Transverse colon (tissue), 4 donors: Measurements from ENCODE around the gene SLC6A7. TPM values are rescaled to one million over a fixed set of nuclear protein-coding genes. Genes with fewer than 3 reads are reported as not detected.

ENCODE experiments used
- DNase-seq: peaks from one replicate; pipeline ENCODE4 v3.0.0-alpha.2; 2019
- H3K27ac ChIP-seq, 4 donors: fragments of 200-600 bp; sonication (generic); 2 replicates each; pipeline ENCODE4 v1.5.1; 2016 to 2018; ENCODE audit warnings: inconsistent platforms in 4 of 4
- H3K27me3 ChIP-seq: fragments of 200-600 bp; sonication (generic); 2 replicates; pipeline ENCODE4 v1.5.1; 2017; ENCODE audit warnings: inconsistent platforms
- H3K36me3 ChIP-seq, 4 donors: fragments of 200-600 bp; sonication (generic); 2 replicates each; pipeline ENCODE4 v1.5.1; 2017 to 2019; ENCODE audit warnings: inconsistent platforms in 4 of 4
- H3K4me1 ChIP-seq, 4 donors: fragments of 200-600 bp; sonication (generic); 2 replicates each; pipeline ENCODE4 v1.5.1; 2017 to 2020; ENCODE audit warnings: inconsistent platforms in 4 of 4
- H3K4me3 ChIP-seq, 4 donors: fragments of 200-600 bp; sonication (generic); 1 replicate in 1 of 4; 2 replicates in 3 of 4; pipeline versions ENCODE4 v1.5.1 to v1.6.1; 2017 to 2019; ENCODE audit warnings: inconsistent platforms in 4 of 4
- H3K9me3 ChIP-seq, 2 donors: fragments of 200-600 bp; sonication (generic); 2 replicates each; pipeline ENCODE4 v1.5.1; 2017 to 2019; ENCODE audit warnings: inconsistent platforms in 2 of 2
- EP300 ChIP-seq: sonication (generic); formaldehyde crosslinking; IDR thresholded peaks from one replicate; pipeline ENCODE4 v1.6.1; 2017; ENCODE audit warnings: antibody characterized with exemption, low read depth
- POLR2A ChIP-seq: fragments of 450-650 bp; IDR thresholded peaks from one replicate; pipeline ENCODE4 v1.6.1; 2016; ENCODE audit warnings: antibody characterized with exemption, mild to moderate bottlenecking, moderate library complexity
- POLR2AphosphoS5 ChIP-seq, 3 donors: sonication (generic); formaldehyde crosslinking; IDR thresholded peaks; one replicate each; pipeline ENCODE4 v1.6.1; 2016; ENCODE audit warnings: antibody characterized with exemption in 3 of 3
- WGBS, 2 donors: methylation state at CpG; one replicate each; pipeline ENCODE4 v1.1.5; 2018; ENCODE audit warnings: low coverage in 1 of 2; 5-methylcytosine and 5-hydroxymethylcytosine counted together
- in situ Hi-C, 4 donors: fragments of 200-750 bp; cut with MboI; loops; one replicate each; pipeline versions ENCODE4 v1.15.0 to v1.15.1; 2017; ENCODE audit warnings: low sequenced_read_pairs in 3 of 4, low pct_ligation_motif_present in 1 of 4, low pct_unique_long_range_greater_than_20kb in 1 of 4
- intact Hi-C: fragments of 100-400 bp; cut with DNase I; formaldehyde crosslinking; loops from one replicate; pipeline ENCODE4 v1.15.1; 2023; ENCODE audit warnings: low total_unique reads
- total RNA-seq, 4 donors: library from RNA; depleted of rRNA; stranded (reverse); fragments of >200 nt; gene quantifications; one replicate each; pipeline ENCODE4 v1.1.0, GENCODE V29; 2016
- TF ChIP-seq, protein P1 (sequence below), 5 experiments: fragments of 200-600 bp in 3 of 5; fragments of 450-650 bp in 2 of 5; sonication (generic) in 3 of 5; IDR thresholded peaks; 1 replicate in 2 of 5; 2 replicates in 3 of 5; pipeline ENCODE4 v1.5.1; 2016 to 2017; ENCODE audit warnings: antibody characterized with exemption in 5 of 5, inconsistent platforms in 3 of 5, mild to moderate bottlenecking in 2 of 5, moderate library complexity in 1 of 5

SLC6A7 gene
- total RNA-seq, 4 donors from 2014 or later, result 19.5 to 67.7 (median 21.3) TPM

DNA sequence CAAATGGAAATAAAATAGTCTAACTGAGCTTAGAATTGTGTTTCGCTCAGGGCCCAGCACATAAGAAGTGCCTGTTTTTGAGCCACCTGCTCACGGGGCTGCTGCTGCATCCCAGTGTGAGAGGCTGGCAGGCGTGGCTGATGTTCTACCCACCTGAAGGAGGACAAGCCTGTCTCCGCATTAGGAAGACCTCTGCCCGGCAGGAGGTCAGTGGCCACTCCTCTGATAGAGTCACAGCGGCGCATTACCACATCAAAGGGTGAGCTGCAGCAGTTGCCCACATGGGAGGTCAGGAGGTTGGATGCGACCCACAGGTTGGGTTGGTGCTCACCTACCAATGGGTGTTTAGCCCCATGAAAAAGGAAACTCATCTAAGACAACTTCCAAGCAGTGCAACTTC lies 3.7 kb upstream of the SLC6A7 start:
- Histone ChIP-seq H3K27me3 (peaks cover 12% of the 10 kb centered on the region), H3K27ac (peak overlapping the region; percentile 85 to 88 (median 87)), H3K4me3 (no peak overlapping the region), H3K9me3 (no peaks in the 10 kb centered on the region), H3K36me3 (no peaks in the 10 kb centered on the region), H3K4me1 (peaks cover 30 to 84% (median 73%) of the 10 kb centered on the region in 4 donors)
- intact Hi-C loops (no loop called here), in situ Hi-C loops (no loop called here)
- no peak for DNase-seq
- no peak for TF ChIP-seq EP300
- no peak for TF ChIP-seq POLR2A
- TF ChIP-seq POLR2AphosphoS5 (IDR thresholded peaks at IDR 0.05), result no peak
- TF ChIP-seq, protein P1, sequence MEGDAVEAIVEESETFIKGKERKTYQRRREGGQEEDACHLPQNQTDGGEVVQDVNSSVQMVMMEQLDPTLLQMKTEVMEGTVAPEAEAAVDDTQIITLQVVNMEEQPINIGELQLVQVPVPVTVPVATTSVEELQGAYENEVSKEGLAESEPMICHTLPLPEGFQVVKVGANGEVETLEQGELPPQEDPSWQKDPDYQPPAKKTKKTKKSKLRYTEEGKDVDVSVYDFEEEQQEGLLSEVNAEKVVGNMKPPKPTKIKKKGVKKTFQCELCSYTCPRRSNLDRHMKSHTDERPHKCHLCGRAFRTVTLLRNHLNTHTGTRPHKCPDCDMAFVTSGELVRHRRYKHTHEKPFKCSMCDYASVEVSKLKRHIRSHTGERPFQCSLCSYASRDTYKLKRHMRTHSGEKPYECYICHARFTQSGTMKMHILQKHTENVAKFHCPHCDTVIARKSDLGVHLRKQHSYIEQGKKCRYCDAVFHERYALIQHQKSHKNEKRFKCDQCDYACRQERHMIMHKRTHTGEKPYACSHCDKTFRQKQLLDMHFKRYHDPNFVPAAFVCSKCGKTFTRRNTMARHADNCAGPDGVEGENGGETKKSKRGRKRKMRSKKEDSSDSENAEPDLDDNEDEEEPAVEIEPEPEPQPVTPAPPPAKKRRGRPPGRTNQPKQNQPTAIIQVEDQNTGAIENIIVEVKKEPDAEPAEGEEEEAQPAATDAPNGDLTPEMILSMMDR (IDR thresholded peaks at IDR 0.05), result no peak
- WGBS, 2 donors, result 80 to 85% methylated on average over 3 to 8 of the region's 8 CpGs

DNA sequence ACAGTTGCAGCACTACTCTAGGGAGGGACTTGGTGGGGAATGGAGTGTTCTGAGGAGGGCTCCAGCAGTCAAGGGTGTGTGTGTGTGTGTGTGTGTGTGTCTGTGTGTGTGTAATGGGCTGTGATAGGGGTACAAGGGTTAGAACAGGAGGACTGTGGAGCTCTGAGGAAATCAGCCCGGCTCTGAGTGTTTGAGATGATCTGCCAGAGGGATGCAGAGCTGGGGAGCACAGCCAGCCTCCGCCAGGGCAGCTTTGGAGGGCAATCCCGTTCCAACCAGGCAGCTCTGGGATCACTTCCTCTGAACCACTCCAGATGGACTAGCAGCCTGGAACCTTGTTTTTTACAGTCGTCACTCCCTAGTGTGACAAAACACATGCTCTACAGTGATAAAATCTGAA lies 3.0 kb upstream of the SLC6A7 start:
- H3K36me3 ChIP-seq, result no peaks in the 10 kb centered on the region
- H3K27ac ChIP-seq, result peak overlapping the region; percentile 85 to 88 (median 87)
- TF ChIP-seq POLR2A, result no peak
- TF ChIP-seq POLR2AphosphoS5 (IDR thresholded peaks at IDR 0.05), result no peak
- no peak for TF ChIP-seq EP300
- TF ChIP-seq, protein P1 (IDR thresholded peaks at IDR 0.05), result no peak
- intact Hi-C loops, result no loop called here
- H3K4me1 ChIP-seq, result peaks cover 22 to 76% (median 66%) of the 10 kb centered on the region in 4 donors
- peaks cover 12% of the 10 kb centered on the region for H3K27me3 ChIP-seq
- in situ Hi-C loops, result no loop called here
- H3K9me3 ChIP-seq, result no peaks in the 10 kb centered on the region
- no peak for DNase-seq
- WGBS, 2 donors, result 52 to 60% methylated on average over 1 to 4 of the region's 4 CpGs
- no peak overlapping the region for H3K4me3 ChIP-seq

DNA sequence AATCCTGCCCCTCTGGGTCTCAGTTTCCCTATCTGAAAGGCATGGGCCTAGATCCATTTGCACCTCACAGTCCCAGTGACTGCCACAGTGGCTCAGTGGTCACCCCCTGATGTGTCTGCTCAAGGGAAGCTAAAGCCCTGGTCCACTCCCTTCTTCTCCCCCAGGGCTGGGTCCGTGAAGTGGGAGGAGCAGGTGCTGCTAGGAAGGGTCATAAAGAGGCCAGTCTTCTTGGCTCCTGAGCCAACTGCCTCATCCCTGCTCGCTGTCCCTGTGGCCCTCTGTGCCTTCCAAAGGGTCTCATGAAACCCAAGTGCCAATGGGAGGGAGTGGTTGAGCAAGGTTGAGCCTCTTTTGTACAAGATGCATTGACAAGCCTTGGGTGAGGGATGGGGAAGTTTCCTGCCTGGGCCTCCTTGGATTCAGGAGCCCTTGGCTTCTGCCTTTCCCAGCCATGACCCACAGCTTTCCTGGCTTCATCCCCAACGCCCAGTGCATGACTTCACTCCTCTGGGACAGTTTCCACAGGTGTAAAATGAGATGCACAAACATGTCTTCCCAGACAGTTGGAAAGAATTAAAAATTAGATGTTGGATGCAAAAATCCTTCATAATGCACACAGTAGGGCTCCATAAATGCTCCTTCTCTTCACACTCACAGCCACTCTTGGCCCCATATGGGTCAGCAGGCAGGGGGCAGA lies 1.6 kb upstream of the SLC6A7 start:
- Histone ChIP-seq H3K27ac (peak overlapping the region in 3 of 4 donors; percentile 13 to 88 (median 88)), H3K9me3 (no peaks in the 10 kb centered on the region), H3K4me3 (no peak overlapping the region), H3K36me3 (no peaks in the 10 kb centered on the region), H3K4me1 (peaks cover 17 to 62% (median 54%) of the 10 kb centered on the region in 4 donors), H3K27me3 (peaks cover 12% of the 10 kb centered on the region)
- TF ChIP-seq EP300, result no peak
- TF ChIP-seq POLR2A, result no peak
- DNase-seq, result peak; percentile 61
- intact Hi-C loops (no loop called here), in situ Hi-C loops (no loop called here)
- 38% methylated on average over 2 of the region's 3 CpGs; no CpG with 5 or more reads in 1 of the 2 donors for WGBS, 2 donors

DNA sequence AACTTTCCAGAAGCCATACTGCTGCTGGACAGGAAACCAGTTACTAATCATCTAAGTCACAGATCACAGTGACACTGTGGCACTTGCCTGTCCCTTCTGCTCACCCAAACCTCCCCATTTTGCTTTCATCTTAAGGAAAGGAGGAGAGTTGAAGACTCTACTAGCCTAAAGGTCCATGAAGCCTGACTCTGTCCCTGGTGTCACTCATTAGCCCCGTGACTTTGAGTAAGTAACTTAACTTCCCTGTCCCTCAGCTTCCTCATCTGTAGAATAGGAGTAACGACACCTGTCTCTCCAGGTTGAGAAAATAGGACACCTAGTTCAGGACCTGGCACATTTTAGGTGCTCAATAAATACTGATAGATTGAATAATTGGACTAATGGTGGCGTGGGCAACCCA lies 536 bp upstream of the SLC6A7 start:
- H3K27ac ChIP-seq, result no peak overlapping the region
- H3K4me1 ChIP-seq, result peaks cover 17 to 52% (median 44%) of the 10 kb centered on the region in 4 donors
- intact Hi-C loops (no loop called here), in situ Hi-C loops (no loop called here)
- no peaks in the 10 kb centered on the region for H3K36me3 ChIP-seq
- no peak for DNase-seq
- 40 to 69% methylated on average over 3 of the region's 3 CpGs for WGBS, 2 donors
- H3K9me3 ChIP-seq, result no peaks in the 10 kb centered on the region
- peaks cover 12% of the 10 kb centered on the region for H3K27me3 ChIP-seq
- no peak for TF ChIP-seq POLR2AphosphoS5 (IDR thresholded peaks at IDR 0.05)
- H3K4me3 ChIP-seq, result no peak overlapping the region

DNA sequence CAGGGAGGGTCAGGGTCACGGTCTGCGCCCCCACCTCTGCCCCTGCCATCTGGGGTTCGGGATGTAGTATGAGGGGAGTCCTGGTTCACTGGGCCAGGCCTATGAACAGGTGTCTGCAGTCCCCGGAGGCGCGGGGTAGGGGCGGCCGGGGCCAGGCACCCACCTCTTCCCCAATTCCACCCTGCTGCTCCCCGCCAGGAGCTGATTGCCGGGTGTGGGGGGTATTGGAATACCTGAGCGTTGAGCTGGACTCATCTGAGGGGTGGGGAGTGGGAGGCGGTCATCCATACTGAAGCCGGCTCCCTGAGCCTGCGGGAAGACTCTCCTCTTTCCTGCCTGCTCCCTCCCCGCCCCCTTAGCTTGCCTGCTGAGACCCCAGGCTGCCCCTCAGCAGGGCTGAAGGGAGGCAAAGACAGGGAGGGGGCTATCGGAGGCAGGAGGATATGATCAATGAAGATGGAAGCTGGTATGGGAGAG lies 679 bp downstream of the SLC6A7 start:
- H3K4me1 ChIP-seq, result peaks cover 16 to 40% (median 32%) of the 10 kb centered on the region in 4 donors
- H3K27me3 ChIP-seq, result peaks cover 12% of the 10 kb centered on the region
- H3K4me3 ChIP-seq, result no peak overlapping the region
- H3K9me3 ChIP-seq, result no peaks in the 10 kb centered on the region
- intact Hi-C loops (no loop called here), in situ Hi-C loops (no loop called here)
- 62 to 100% methylated on average over 1 to 16 of the region's 16 CpGs for WGBS, 2 donors
- no peak for DNase-seq
- H3K36me3 ChIP-seq, result no peaks in the 10 kb centered on the region
- TF ChIP-seq, protein P1 (IDR thresholded peaks at IDR 0.05), result no peak
- TF ChIP-seq POLR2A (no peak), EP300 (no peak), POLR2AphosphoS5 (IDR thresholded peaks at IDR 0.05) (no peak)
- H3K27ac ChIP-seq, result no peak overlapping the region
